ENCODE data around the gene ORAI1. TPM values are rescaled to one million over a fixed set of nuclear protein-coding genes. Genes with fewer than 3 reads are reported as not detected.

The ORAI1 gene
- total RNA-seq, 1 experiment from 2014 or later, result 31.4 TPM

DNA sequence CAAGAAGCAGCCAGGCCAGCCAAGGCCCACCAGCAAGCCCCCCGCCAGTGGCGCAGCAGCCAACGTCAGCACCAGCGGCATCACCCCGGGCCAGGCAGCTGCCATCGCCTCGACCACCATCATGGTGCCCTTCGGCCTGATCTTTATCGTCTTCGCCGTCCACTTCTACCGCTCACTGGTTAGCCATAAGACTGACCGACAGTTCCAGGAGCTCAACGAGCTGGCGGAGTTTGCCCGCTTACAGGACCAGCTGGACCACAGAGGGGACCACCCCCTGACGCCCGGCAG is 15.0 kb downstream of the ORAI1 start:
- Histone ChIP-seq H3K36me3 (ENCODE audit: low read depth, low read length) (peaks cover 5% of the 10 kb centered on the region; the same call in 1 of the 2 replicates), H3K27me3 (ENCODE audit: low read length) (no peaks in the 10 kb centered on the region), H3K79me2 (ENCODE audit: low read length) (peaks cover 23% of the 10 kb centered on the region), H3K4me2 (ENCODE audit: low read length) (no peak overlapping the region), H3K4me3 (ENCODE audit: low read length) (no peak overlapping the region), H3K9me2 (replicated peaks; ENCODE audit: low read length) (no peaks in the 10 kb centered on the region), H3K27ac (ENCODE audit: low read length) (no peak overlapping the region), H3K4me1 (ENCODE audit: insufficient read depth, low read length) (no peaks in the 10 kb centered on the region), H2AFZ (ENCODE audit: low read length) (no peak overlapping the region), H3K9ac (ENCODE audit: low read length) (no peak overlapping the region), H3F3A (ENCODE audit: low read length, unreplicated experiment) (no peaks in the 10 kb centered on the region), H3K9me3 (ENCODE audit: low read length) (no peaks in the 10 kb centered on the region), H4K20me1 (ENCODE audit: low read length) (no peaks in the 10 kb centered on the region)
- ATAC-seq (no peak), DNase-seq (no peak)
- POLR2A ChIA-PET (ENCODE audit: unreplicated experiment), result no interaction called here
- BruUV-seq (replicated peaks), result no TSS peak
- CTCF ChIA-PET, result no interaction called here
- intact Hi-C loops (cut with micrococcal nuclease), result no loop called here
- TF ChIP-seq EZH2phosphoT487 (IDR thresholded peaks at IDR 0.05; ENCODE audit: borderline replicate concordance, low read length) (no peak), EZH2 (IDR thresholded peaks at IDR 0.05; ENCODE audit: low read length, unreplicated experiment) (no peak)
- TF ChIP-seq, protein P1, sequence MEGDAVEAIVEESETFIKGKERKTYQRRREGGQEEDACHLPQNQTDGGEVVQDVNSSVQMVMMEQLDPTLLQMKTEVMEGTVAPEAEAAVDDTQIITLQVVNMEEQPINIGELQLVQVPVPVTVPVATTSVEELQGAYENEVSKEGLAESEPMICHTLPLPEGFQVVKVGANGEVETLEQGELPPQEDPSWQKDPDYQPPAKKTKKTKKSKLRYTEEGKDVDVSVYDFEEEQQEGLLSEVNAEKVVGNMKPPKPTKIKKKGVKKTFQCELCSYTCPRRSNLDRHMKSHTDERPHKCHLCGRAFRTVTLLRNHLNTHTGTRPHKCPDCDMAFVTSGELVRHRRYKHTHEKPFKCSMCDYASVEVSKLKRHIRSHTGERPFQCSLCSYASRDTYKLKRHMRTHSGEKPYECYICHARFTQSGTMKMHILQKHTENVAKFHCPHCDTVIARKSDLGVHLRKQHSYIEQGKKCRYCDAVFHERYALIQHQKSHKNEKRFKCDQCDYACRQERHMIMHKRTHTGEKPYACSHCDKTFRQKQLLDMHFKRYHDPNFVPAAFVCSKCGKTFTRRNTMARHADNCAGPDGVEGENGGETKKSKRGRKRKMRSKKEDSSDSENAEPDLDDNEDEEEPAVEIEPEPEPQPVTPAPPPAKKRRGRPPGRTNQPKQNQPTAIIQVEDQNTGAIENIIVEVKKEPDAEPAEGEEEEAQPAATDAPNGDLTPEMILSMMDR (conservative IDR thresholded peaks at IDR 0.05; ENCODE audit: low read depth, low read length), result no peak

GRCh38 chr12:121648458-121649028 is 22.2 kb downstream of the ORAI1 start:
- intact Hi-C loops (cut with micrococcal nuclease), result no loop called here
- CTCF ChIA-PET, result no interaction called here
- ATAC-seq, result no peak

GRCh38 chr12:121649322-121649721 is 23.0 kb downstream of the ORAI1 start:
- no peaks in the 10 kb centered on the region for H3F3A ChIP-seq (ENCODE audit: low read length, unreplicated experiment)
- no peak overlapping the region for H2AFZ ChIP-seq (ENCODE audit: low read length)
- no peaks in the 10 kb centered on the region for H3K27me3 ChIP-seq (ENCODE audit: low read length)
- no peak overlapping the region for H3K27ac ChIP-seq (ENCODE audit: low read length)
- H4K20me1 ChIP-seq (ENCODE audit: low read length), result no peaks in the 10 kb centered on the region
- no peaks in the 10 kb centered on the region for H3K9me2 ChIP-seq (replicated peaks; ENCODE audit: low read length)
- BruUV-seq (replicated peaks), result no TSS peak
- no peak for DNase-seq
- ChIA-PET CTCF (no interaction called here), POLR2A (ENCODE audit: unreplicated experiment) (interaction anchor here (0.6 kb wide), 1 partner anchor 22 kb away, joined by 3 read pairs; no protein-coding TSS in a partner anchor)
- H3K4me2 ChIP-seq (ENCODE audit: low read length), result no peak overlapping the region
- H3K36me3 ChIP-seq (ENCODE audit: low read depth, low read length), result no peaks in the 10 kb centered on the region
- no peak for ATAC-seq
- no peaks in the 10 kb centered on the region for H3K79me2 ChIP-seq (ENCODE audit: low read length)
- H3K4me1 ChIP-seq (ENCODE audit: insufficient read depth, low read length), result no peaks in the 10 kb centered on the region
- intact Hi-C loops (cut with micrococcal nuclease), result no loop called here
- TF ChIP-seq EZH2 (IDR thresholded peaks at IDR 0.05; ENCODE audit: low read length, unreplicated experiment), result no peak
- TF ChIP-seq, protein P1 (conservative IDR thresholded peaks at IDR 0.05; ENCODE audit: low read depth, low read length), result no peak
- no peak for TF ChIP-seq EZH2phosphoT487 (IDR thresholded peaks at IDR 0.05; ENCODE audit: borderline replicate concordance, low read length)
- H3K4me3 ChIP-seq (ENCODE audit: low read length), result no peak overlapping the region
- no peak overlapping the region for H3K9ac ChIP-seq (ENCODE audit: low read length)
- no peaks in the 10 kb centered on the region for H3K9me3 ChIP-seq (ENCODE audit: low read length)

More at GRCh38 chr12:121648458-121649028, 22.2 kb downstream of the ORAI1 start:
- H3K27ac ChIP-seq (ENCODE audit: low read length), result no peak overlapping the region
- no peak overlapping the region for H3K9ac ChIP-seq (ENCODE audit: low read length)
- H3K4me1 ChIP-seq (ENCODE audit: insufficient read depth, low read length), result no peaks in the 10 kb centered on the region
- POLR2A ChIA-PET (ENCODE audit: unreplicated experiment), result interaction anchor here (0.6 to 0.7 kb wide), 2 partner anchors 13 to 21 kb away, joined by 3 to 4 read pairs; no protein-coding TSS in a partner anchor
- H3K27me3 ChIP-seq (ENCODE audit: low read length), result no peaks in the 10 kb centered on the region
- DNase-seq, result no peak
- no TSS peak for BruUV-seq (replicated peaks)
- H3K9me2 ChIP-seq (replicated peaks; ENCODE audit: low read length), result no peaks in the 10 kb centered on the region
- no peaks in the 10 kb centered on the region for H4K20me1 ChIP-seq (ENCODE audit: low read length)
- no peak for TF ChIP-seq EZH2 (IDR thresholded peaks at IDR 0.05; ENCODE audit: low read length, unreplicated experiment)
- H3K36me3 ChIP-seq (ENCODE audit: low read depth, low read length), result no peaks in the 10 kb centered on the region
- no peaks in the 10 kb centered on the region for H3K9me3 ChIP-seq (ENCODE audit: low read length)
- no peak overlapping the region for H3K4me2 ChIP-seq (ENCODE audit: low read length)
- H2AFZ ChIP-seq (ENCODE audit: low read length), result no peak overlapping the region
- H3F3A ChIP-seq (ENCODE audit: low read length, unreplicated experiment), result no peaks in the 10 kb centered on the region
- H3K79me2 ChIP-seq (ENCODE audit: low read length), result no peaks in the 10 kb centered on the region
- no peak overlapping the region for H3K4me3 ChIP-seq (ENCODE audit: low read length)

All from PC-3 (cell line).